ENCODE results near the gene ADARB2.

DNA sequence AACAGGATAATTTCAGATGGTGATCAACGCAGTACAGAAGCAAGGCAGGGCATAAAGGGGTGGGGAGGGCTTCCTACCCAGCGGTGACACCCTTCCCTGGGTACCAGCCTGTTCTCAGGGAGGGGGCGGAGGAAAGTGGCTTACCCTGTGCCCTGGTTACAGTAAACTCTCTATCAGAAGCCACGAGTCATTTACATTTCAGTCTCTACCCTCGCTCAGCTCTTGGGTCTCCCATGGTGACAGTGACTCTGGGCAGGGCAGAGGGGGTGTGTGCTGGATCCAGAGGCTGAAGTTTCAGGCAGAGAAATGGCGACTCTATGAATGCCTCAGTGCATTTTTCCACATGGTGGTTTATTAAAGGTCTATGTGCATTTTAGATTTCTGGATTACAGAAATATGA is 107.0 kb downstream of the ADARB2 start:
- TF ChIP-seq, protein P1, sequence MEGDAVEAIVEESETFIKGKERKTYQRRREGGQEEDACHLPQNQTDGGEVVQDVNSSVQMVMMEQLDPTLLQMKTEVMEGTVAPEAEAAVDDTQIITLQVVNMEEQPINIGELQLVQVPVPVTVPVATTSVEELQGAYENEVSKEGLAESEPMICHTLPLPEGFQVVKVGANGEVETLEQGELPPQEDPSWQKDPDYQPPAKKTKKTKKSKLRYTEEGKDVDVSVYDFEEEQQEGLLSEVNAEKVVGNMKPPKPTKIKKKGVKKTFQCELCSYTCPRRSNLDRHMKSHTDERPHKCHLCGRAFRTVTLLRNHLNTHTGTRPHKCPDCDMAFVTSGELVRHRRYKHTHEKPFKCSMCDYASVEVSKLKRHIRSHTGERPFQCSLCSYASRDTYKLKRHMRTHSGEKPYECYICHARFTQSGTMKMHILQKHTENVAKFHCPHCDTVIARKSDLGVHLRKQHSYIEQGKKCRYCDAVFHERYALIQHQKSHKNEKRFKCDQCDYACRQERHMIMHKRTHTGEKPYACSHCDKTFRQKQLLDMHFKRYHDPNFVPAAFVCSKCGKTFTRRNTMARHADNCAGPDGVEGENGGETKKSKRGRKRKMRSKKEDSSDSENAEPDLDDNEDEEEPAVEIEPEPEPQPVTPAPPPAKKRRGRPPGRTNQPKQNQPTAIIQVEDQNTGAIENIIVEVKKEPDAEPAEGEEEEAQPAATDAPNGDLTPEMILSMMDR (IDR thresholded peaks at IDR 0.05) = no peak
- no peak for TF ChIP-seq POLR2A (IDR thresholded peaks at IDR 0.05)
